H54 (cell line): Measurements from ENCODE around the gene KIAA0753.

ENCODE experiments used
- DNase-seq: peaks from one replicate; pipeline ENCODE4 v3.0.0; 2011; ENCODE audit warnings: low spot score, mixed read lengths; ENCODE audit not compliant: insufficient read length
- FAIRE-seq: peaks from 3 replicates; lab custom pipeline; 2011; peaks lifted over from hg19 to GRCh38; lab: Jason Lieb, UNC
- POLR2A ChIP-seq: IDR thresholded peaks from 2 replicates; pipeline ENCODE4 v1.6.1; 2011; ENCODE audit warnings: low read depth, mild to moderate bottlenecking, low read length

Gene KIAA0753

DNA sequence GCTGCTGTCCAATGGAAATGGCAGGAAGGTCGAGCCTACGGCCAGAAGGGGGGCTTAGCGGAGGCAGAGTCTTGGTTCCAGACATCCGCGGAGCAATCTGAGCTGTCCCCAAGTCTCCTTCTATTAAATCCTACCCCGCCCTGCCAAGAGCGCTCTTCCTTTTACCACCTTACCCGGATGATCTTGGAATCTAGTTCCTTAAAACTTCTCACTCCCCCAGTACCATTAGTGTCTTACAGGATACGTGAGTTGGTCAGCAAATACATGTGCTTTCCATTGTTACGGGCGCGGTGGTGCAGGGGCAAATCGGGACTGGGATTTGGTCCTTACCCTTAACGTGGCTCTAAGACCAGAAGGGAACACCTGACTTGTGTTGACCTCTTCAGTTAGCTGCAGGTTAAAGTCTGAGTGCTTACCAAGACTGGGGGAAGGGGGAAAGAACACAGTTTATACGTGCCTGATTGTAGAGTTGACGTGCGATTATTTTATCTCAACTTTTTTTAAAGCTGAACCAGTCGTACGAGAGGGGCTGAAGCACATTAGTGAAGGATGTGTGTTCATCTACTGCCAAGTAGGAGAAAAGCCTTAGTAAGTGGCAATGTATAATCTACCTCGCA lies 844 bp upstream of the KIAA0753 start:
- FAIRE-seq, result no peak
- no peak for TF ChIP-seq POLR2A
- no peak for DNase-seq

- FAIRE-seq, result no peak
- no peak for TF ChIP-seq POLR2A
Observed at GRCh38 chr17:6639586-6640535, 650 bp downstream of the KIAA0753 start.

GRCh38 chr17:6639014-6639585 lies 1.4 kb downstream of the KIAA0753 start:
- no peak for DNase-seq

More at GRCh38 chr17:6639586-6640535, 650 bp downstream of the KIAA0753 start:
- no peak for DNase-seq

DNA sequence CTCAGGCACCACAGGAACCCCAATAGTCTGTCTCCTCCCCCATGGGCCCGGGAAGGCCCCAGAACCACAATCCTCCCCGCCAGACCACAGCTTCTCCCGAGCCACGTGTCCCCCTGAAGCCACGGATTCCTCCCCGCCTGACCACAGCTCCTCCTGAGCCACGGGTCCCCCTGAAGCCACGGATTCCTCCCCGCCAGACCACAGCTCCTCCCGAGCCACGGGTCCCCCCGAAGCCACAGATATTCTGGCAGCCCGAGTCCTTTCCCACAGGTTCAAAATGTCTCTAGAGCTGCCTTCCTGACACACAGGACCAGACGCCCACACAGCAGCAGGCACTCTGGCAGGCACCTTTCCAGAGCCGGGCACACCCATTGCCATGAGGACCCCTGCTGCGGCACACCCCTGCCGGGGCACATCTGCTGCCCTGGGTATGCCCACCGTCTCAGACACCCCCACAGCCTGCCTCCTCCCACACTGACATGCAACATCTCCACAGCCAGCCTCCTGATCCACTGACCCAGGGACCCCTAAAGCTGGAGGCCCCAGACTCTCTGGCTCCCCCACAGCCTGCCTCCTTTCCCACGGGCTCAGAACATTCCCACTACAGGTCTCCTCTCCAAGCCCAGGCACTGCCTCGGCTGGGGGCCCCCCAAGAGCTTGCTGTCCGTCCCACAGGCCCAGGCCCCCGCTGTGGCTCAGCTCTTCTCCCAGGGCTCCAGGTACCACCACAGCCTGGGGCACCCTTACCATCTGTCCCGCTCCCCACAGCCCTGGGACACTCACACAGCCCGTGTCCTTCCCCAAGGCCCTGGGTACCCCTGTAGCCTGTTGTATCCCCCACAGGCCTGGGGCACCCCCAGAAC lies 2.2 kb downstream of the KIAA0753 start:
- no peak for TF ChIP-seq POLR2A
- FAIRE-seq (no peak), DNase-seq (no peak)

More at GRCh38 chr17:6639014-6639585, 1.4 kb downstream of the KIAA0753 start:
- no peak for FAIRE-seq
- TF ChIP-seq POLR2A, result no peak

GRCh38 chr17:6637458-6637840 lies 3.1 kb downstream of the KIAA0753 start:
- no peak for TF ChIP-seq POLR2A
- FAIRE-seq (no peak), DNase-seq (no peak)

- FAIRE-seq (no peak), DNase-seq (no peak)
- no peak for TF ChIP-seq POLR2A
Observed at GRCh38 chr17:6636616-6637457, 3.7 kb downstream of the KIAA0753 start.

DNA sequence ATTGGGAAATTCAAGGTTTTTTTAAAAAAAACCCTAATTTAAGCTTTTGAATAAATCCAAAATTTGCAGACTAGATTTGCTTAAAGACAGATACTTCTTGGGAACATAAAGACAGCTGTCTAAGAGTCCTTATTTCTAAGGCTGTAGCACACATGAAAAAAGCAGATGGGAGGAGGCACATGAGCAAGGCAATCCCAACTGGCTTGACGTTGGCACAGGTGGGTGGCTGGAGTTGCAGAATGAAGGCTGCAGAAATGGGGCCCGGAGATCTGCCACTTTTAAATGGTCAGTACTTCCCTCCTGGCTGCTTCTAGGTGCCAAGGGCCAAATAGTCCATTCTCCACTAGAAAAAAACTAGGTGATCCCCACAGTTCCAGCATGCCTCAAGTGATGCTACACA lies 4.4 kb downstream of the KIAA0753 start:
- TF ChIP-seq POLR2A, result no peak
- no peak for DNase-seq
- FAIRE-seq, result no peak

DNA sequence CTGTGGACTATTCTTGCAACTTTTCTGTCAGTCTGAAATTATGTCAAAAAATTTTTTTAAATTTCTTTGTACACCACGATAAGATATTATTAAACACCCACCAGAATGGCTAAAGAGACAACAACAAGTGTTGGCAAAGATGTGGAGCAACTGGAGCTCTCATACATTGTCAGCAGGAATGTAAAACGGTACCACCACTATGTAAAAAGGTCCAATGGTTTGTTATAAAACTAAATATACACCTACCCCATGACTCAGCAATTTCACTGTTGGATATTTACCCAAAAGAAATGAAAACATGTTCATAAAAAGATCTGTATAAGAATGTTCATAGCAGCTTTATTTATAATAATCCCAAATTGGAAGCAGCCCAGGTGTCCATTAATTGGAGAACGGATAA lies 7.2 kb downstream of the KIAA0753 start:
- TF ChIP-seq POLR2A, result no peak
- DNase-seq (no peak), FAIRE-seq (no peak)

- FAIRE-seq (no peak), DNase-seq (no peak)
- no peak for TF ChIP-seq POLR2A
Observed at GRCh38 chr17:6632530-6632929, 8.0 kb downstream of the KIAA0753 start.

- TF ChIP-seq POLR2A, result no peak
- no peak for DNase-seq
- no peak for FAIRE-seq
Observed at GRCh38 chr17:6630390-6630789, 10.1 kb downstream of the KIAA0753 start.

GRCh38 chr17:6627019-6627418 lies 13.5 kb downstream of the KIAA0753 start:
- no peak for DNase-seq
- peak; percentile 66 for FAIRE-seq
- no peak for TF ChIP-seq POLR2A

DNA sequence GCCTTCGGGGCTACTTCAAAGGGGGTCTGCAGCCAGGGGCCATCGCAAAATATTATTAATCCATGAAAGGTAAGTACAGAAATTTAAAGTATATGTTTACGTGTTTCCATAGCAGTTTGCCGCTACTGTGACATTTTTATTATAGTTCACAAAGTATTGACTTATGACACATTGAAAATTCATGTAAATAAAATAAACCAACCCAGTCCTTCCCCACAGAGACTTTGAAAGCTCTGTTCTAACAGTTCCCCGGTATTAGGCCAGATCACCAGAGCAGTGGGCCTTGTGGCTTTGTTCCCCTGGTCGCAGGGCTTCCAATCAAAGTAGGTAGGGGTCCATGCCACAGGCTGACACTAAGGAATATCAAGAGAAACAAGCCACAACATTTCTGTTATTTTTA lies 13.9 kb downstream of the KIAA0753 start:
- no peak for TF ChIP-seq POLR2A
- no peak for FAIRE-seq
- DNase-seq, result no peak
